Lung microvascular endothelial cell (primary cell): ENCODE results near the gene KCNIP4. TPM values are rescaled to one million over a fixed set of nuclear protein-coding genes. Genes with fewer than 3 reads are reported as not detected.

Experiments used
- DNase-seq, 2 donors: peaks; one replicate each; pipeline versions ENCODE4 v3.0.0 to v3.0.0-alpha.2; 2010; ENCODE audit warnings: low read depth in 2 of 2
- total RNA-seq: library from RNA; depleted of rRNA; stranded (reverse); fragments of >200 nt; gene quantifications from 2 replicates; pipeline ENCODE4 v1.2.1, GENCODE V29; 2014

KCNIP4 gene
- total RNA-seq, 1 donor from 2014 or later: not detected

- DNase-seq: no peak
Measured at GRCh38 chr4:21901281-21901680, 47.3 kb downstream of the KCNIP4 start.

DNA sequence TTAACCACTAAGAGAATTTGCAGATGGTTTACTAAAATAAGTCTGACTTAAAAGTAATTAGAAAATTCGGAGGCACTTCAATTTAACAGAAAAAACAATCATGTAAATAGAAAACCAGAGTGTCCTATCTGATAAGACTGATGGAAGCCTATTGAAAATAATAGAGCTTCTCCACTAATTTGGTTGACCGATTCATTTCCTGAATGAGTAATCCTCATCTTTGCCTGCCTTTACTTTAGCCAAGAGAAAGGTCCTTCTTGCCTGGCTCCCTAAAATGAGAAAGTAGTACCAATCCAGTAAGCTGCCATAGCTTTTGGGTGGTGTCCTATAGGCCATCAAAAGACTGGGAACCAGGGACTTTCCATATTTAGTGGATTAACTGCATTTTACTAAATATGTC, 48.4 kb downstream of the KCNIP4 start:
- no peak for DNase-seq

- no peak for DNase-seq
Measured at GRCh38 chr4:21898101-21898500, 50.5 kb downstream of the KCNIP4 start.

GRCh38 chr4:21896767-21897166, 51.8 kb downstream of the KCNIP4 start:
- DNase-seq: no peak

DNA sequence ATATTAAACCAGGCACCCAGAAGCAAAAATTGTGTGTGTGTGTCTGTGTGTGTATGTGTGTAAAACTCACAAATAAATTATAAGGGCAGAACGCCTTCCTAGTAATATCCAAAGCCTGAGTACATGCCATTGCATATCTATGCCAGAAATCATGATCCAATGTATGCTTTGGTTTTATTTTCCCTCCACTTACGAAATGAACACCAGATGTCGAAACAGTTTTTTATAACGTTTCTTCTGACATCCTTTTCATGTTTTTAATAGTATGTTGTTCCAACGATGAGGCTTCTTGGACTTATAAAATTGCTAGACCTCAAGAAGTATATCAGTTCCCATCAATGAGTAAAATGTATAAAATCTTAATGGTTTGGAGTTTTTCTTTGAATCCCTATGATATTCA, 55.4 kb downstream of the KCNIP4 start:
- DNase-seq: no peak

DNA sequence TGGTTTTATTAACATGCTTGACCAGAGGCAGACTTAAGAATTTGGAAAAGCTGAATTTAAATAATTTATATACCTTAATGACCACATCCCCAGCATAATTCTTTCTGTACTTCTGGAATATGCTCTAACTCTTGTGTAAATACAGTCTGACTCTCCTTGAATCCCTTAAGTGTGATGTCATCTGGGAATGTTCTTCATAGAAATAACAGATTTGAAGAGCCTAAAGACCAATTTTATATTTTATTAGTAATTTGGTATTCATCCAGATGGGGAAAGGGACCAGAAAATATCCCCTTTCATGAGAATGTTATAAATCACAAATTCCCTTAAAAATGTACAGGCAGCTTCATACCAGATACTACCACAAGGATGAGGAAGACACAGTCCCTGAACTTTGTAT, 58.3 kb downstream of the KCNIP4 start:
- DNase-seq: no peak

DNA sequence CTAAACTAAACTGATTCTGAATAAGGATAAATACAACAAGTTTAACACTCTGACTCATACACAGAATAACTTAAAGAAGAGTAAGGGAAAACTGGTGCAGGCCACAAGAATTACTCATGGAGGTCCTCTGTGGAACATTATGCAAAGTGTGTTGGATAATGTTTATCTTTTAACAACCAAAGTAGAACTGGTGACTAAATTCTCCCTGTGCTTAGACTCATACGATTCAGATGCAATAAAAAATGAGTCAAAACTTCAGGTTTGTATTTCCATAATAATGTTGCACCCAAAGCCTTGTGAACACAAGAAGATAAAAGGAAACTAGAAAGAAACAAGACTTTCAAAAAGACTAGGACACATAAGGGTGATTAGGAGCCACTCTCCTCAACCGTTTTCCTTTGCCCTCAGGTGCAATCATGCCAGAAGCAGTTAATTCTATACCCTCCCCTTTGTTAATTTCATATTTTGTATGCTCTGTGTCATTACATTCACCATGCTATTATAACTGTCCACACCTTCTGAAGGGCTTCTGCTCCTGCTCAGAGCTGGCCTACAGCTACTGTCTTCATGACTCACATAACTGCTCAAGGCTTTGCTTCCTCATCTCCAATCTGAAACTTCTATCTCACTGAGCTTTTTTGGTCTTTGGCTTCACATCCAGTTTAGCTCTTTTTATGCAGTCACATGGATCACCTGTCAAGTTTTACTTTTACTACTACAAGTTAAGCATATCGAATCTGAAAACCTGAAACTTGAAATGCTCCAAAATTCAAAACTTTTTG, 60.2 kb downstream of the KCNIP4 start:
- peak in 1 of 2 donors; percentile 40 for DNase-seq

- no peak for DNase-seq
Measured at GRCh38 chr4:21887481-21887880, 61.1 kb downstream of the KCNIP4 start.

DNA sequence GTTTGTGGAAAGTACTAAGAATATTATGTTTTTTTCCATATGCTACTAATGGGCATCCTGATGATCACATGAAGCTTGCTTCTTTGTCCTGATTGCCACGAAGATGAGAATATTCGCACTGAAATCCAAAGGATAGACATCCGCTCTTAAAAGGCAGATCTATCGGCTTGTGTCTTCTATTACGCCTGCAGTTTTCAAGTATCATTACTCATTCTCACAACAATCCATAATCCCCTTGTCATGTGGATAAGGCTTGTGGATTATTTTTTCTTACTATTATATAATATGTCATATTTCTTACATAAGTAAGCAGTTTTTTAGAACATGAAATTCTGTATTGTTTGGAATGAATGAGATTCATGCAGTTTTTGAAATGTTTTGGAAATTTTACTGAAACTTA, 62.8 kb downstream of the KCNIP4 start:
- no peak for DNase-seq

DNA sequence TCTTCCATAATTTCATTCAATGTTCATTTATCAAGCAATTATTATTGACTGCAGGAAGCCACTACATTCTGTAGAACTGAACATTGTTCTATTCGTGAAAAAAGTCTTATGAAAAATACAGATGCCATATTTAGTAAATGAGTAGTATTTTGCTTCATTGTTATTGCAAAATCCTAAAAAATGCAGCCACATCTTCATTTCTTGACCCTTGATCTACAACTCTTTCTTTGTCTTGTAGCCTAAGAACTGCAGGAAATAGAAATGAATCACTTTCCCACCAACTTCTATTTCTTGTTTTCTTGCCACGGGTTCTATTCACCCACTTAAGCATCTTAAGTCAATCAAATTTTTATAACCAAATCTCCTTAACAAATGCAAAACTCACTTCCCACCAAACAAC, 63.3 kb downstream of the KCNIP4 start:
- DNase-seq: peak in 1 of 2 donors; percentile 22

- no peak for DNase-seq
Measured at GRCh38 chr4:21884615-21885014, 64.0 kb downstream of the KCNIP4 start.

DNA sequence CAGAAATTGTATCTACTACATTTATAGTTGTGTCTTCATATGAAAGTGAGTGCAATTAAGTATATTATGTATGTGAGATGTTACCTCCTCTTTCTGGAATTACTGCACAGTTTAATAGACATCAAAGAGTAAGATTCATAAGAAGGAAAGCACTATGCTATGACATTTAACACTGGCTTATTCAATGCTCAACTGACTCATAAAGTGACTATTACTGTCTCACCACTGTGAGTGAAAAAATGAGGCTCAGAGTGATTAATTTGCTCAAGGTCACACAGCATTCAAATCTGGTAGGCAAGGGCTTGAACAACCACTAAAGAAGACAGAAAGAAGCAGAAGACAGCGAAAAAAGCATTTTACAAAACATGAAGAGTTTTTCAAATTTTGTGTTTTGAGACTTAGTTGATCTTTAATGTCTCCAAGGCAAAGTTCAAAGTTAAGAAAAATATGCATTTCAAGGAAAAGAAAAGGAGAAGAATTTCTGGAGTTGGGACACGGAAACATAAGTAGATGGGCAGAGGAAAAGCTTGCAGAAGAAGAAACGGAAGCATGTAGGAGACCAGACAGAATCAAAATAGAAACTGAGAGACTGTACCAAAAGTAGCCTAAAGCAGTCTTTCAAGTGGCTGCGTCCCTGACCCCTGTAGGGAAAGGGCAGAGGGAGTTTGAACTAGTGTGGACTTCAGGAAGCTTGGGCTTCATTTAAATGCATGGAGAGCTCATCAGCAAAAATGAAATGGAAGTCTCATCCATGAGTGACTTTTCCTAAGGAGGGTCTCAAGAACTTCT, 66.3 kb downstream of the KCNIP4 start:
- DNase-seq: no peak

GRCh38 chr4:21879187-21879586, 69.4 kb downstream of the KCNIP4 start:
- peak; percentile 17 to 37 for DNase-seq

DNA sequence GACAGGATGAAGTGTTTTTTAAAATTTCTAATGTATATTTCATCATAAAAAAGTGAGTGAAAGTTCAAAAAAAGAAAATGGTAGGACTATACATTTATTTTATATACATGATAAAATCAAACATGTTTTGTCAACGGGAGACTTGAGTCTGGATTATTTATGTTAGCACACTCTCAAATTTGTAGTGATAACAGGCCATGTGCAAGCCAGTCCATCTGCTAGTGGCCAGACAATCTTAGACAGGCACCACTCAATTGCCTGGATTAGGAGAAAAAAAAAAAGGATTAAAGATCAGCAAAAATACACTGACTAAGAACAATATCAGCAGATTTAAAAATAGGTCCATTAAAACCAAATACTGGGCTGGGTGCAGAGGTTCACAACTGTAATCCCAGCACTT, 71.9 kb downstream of the KCNIP4 start:
- no peak for DNase-seq

DNA sequence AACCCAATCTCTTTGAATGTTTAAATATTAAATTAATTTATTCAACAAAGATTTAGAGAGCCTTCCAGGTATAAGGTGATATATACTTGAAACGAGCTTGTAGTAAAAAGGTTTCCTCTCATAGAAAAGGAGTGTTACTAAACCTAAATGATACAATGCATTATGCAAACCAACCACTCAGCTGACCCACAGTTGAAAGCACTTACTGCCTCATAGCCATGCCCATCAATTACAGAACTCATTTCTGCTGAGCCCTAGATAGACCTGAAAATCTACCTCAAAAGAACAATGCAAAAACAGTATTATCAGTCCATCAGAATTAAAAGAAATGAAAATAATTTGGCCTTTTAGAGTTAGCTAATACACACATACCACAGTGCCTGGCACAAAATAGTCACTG, 75.4 kb downstream of the KCNIP4 start:
- no peak for DNase-seq

- DNase-seq: no peak
Measured at GRCh38 chr4:21872101-21872500, 76.5 kb downstream of the KCNIP4 start.

DNA sequence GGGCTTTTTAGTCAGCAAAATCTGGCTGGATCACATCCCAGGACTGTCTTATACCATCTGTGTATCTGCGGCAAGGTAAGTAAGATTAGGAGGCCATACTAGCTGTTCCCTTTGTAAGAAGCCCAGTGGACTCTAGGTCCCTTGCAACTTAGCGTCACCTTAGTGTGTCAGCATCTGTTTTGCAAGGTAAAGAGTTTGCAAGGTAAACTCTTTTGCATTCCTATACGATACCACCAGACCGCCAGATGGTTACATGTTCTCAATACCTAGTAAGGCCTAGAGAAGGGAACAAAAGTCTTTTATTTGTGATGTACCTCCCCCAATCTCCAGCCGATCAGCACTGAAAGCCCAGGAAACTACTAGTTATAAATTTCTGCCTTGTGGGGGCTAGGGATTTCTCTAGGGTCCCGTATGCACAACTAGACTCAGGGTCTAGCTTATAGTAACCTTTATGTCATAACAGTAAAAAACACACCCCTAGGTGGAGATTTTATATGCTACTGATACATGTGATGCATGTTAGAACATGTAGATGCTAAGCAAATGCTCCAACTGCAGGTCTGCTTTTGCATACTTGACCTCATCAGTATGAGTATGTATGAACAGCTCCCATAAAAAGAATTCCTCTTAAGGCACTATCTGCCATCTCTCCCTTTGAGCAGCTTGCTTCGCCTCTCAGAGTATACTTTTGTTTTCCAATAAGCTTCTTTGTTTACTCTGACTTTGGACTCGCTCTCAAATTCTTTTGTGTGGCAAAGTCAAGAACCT, 78.4 kb downstream of the KCNIP4 start:
- DNase-seq: no peak

DNA sequence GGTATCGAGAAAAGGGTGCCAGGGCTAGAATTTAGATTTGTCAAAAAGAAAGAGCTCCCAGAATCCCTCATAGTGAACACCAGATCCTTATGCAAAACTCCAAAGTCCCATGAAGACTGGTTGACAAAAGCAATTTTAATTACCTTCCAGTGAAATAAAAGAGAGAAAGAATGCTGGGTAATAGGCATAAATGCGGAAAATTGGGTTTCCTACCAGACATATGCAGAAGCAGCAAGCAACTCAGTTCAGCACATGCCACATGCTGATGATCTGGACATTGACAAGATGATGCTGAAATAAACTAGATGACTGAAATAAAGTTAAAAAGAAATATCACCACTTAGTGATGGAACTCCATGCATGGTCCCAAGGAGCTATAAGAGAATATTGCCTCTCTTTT, 83.9 kb downstream of the KCNIP4 start:
- DNase-seq: no peak

GRCh38 chr4:21862917-21863316, 85.7 kb downstream of the KCNIP4 start:
- DNase-seq: no peak

DNA sequence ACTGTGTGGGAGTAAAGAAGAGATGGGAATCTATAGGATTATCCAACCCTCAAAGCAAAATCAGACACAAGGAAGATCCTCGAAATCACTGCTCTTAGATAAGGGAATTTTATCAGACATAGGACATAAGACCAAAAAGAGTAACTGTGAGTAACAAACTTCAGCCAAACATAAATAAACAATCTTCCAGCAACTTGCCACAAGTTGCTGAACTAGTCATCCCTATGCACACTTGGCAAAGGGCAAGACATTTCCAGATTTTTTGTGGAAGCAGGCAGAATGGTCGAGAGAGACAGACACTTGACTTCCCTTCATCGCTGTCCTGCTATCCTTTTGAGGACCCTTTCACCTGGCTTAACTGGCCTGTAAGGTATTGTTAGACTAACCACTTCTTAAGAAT, 89.6 kb downstream of the KCNIP4 start:
- no peak for DNase-seq

DNA sequence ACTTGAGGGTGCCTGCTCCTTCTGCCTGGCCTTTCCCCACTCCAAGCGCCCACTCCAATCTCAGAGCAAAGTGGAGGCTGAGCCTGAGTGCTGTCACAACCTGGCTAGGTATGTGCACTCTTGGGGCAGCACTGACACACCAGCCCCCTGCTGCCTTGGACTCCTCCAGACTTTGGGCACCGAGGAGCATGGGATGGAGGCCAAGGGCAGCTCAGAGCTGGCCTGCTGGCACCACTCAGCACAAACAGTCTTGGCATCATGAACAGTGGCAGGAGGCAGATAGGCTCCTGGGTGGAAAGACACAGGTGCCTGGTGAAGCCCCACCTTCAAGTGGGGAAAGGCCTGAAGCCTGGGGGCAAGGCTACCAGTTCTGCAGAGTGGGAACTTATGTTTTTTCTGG, 91.8 kb downstream of the KCNIP4 start:
- DNase-seq: no peak

- no peak for DNase-seq
Measured at GRCh38 chr4:21856301-21856700, 92.3 kb downstream of the KCNIP4 start.
